HCT116 (cell line): ENCODE data around the gene PDHX. TPM values are rescaled to one million over a fixed set of nuclear protein-coding genes. Genes with fewer than 3 reads are reported as not detected.

ENCODE experiments used
- ATAC-seq: fragments of 200-7000 bp; cut with Tn5 transposase; 2 replicates; pipeline ENCODE4 v1.9.1; 2020; ENCODE audit warnings: mild to moderate bottlenecking, moderate library complexity
- BruUV-seq: library from RNA; stranded (reverse); fragments of 400-500 nt; replicated peaks from 2 replicates; lab custom pipeline; 2021; lab: Mats Ljungman, UMichigan
- CTCF ChIA-PET: fragments of 300-600 bp; sonication (Branson Sonifier 250); formaldehyde crosslinking; loops from one replicate; lab custom pipeline; 2021; ENCODE audit warnings: antibody characterized with exemption; lab: Charles Lee
- POLR2A ChIA-PET: fragments of 300-600, 350-600 bp; sonication (Branson Sonifier 250); formaldehyde crosslinking; loops from one replicate; lab custom pipeline; 2021; ENCODE audit warnings: antibody characterized with exemption; lab: Charles Lee
- RAD21 ChIA-PET, 2 experiments: fragments of 300-600 bp; sonication (Branson Sonifier 250); formaldehyde crosslinking; loops; one replicate each; lab custom pipeline; 2023; ENCODE audit warnings: low total read pairs in 2 of 2; ENCODE audit not compliant: uncharacterized antibody in 2 of 2, unreplicated experiment in 2 of 2, low non-redundant PET in 1 of 2; lab: Charles Lee
- DNase-seq: peaks from one replicate; pipeline ENCODE4 v3.0.0-alpha.2; 2010; ENCODE audit warnings: low read depth, low spot score
- H2AFZ ChIP-seq: fragments of 200-600 bp; shearing (Covaris generic), sonication (generic); 2 replicates; pipeline ENCODE4 v1.6.1; 2017; ENCODE audit warnings: low read depth, mixed run types, mixed read lengths, antibody characterized with exemption, low read length; ENCODE audit not compliant: poor library complexity, severe bottlenecking
- H3K27ac ChIP-seq: 2 replicates; pipeline ENCODE4 v1.5.1; 2012; ENCODE audit warnings: low read depth, low read length
- H3K27me3 ChIP-seq: fragments of 200-600 bp; sonication (generic); 2 replicates; pipeline ENCODE4 v1.6.1; 2016; ENCODE audit warnings: mixed run types, low read length, mixed read lengths; ENCODE audit not compliant: insufficient read depth
- H3K36me3 ChIP-seq, 2 experiments: fragments of 200-500 bp in 1 of 2; fragments of 200-600 bp in 1 of 2; sonication (Bioruptor generic) in 1 of 2; sonication (generic) in 1 of 2; 2 replicates each; pipeline versions ENCODE4 v1.5.1 to v1.6.1; 2014 to 2016; ENCODE audit warnings: low read length in 2 of 2, inconsistent platforms in 1 of 2, mixed read lengths in 1 of 2, mixed run types in 1 of 2; ENCODE audit not compliant: insufficient read depth in 2 of 2, control insufficient read depth in 1 of 2
- H3K4me1 ChIP-seq, 2 experiments: fragments of 200-600 bp in 1 of 2; sonication (generic) in 1 of 2; 2 replicates each; pipeline versions ENCODE4 v1.5.1 to v1.6.1; 2012 to 2017; ENCODE audit warnings: low read length in 2 of 2, inconsistent platforms in 1 of 2, mild to moderate bottlenecking in 1 of 2, mixed read lengths in 1 of 2, mixed run types in 1 of 2, moderate library complexity in 1 of 2; ENCODE audit not compliant: insufficient read depth in 2 of 2, control insufficient read depth in 1 of 2
- H3K4me2 ChIP-seq: fragments of 200-600 bp; sonication (generic); 2 replicates; pipeline ENCODE4 v1.6.1; 2017; ENCODE audit warnings: mixed run types, low read length, mixed read lengths
- H3K4me3 ChIP-seq, 2 experiments: fragments of 200-600 bp in 1 of 2; sonication (generic) in 1 of 2; replicated peaks in 1 of 2; 2 replicates each; pipeline ENCODE4 v1.5.1; 2011 to 2016; ENCODE audit warnings: low read length in 2 of 2, control low read depth in 1 of 2, low read depth in 1 of 2, mild to moderate bottlenecking in 1 of 2, mixed read lengths in 1 of 2, mixed run types in 1 of 2
- H3K79me2 ChIP-seq: fragments of 200-600 bp; sonication (generic); 2 replicates; pipeline ENCODE4 v1.6.1; 2017; ENCODE audit warnings: mild to moderate bottlenecking, mixed run types, low read length, moderate library complexity, mixed read lengths; ENCODE audit not compliant: insufficient read depth
- H3K9ac ChIP-seq: fragments of 200-600 bp; sonication (generic); 2 replicates; pipeline ENCODE4 v1.6.1; 2016; ENCODE audit warnings: low read length, mixed read lengths
- H3K9me2 ChIP-seq: fragments of 200-600 bp; sonication (generic), shearing (Covaris generic); 2 replicates; pipeline ENCODE4 v1.6.1; 2017; ENCODE audit warnings: mixed run types, mild to moderate bottlenecking, moderate library complexity; ENCODE audit not compliant: insufficient read depth
- H3K9me3 ChIP-seq, 2 experiments: fragments of 200-500 bp in 1 of 2; fragments of 200-600 bp in 1 of 2; sonication (Bioruptor generic) in 1 of 2; sonication (generic) in 1 of 2; 2 replicates each; pipeline ENCODE4 v1.6.1; 2014 to 2017; ENCODE audit warnings: low read length in 2 of 2, mixed read lengths in 2 of 2, inconsistent platforms in 1 of 2, low read depth in 1 of 2, mild to moderate bottlenecking in 1 of 2, mixed run types in 1 of 2, moderate library complexity in 1 of 2; ENCODE audit not compliant: control insufficient read depth in 1 of 2, insufficient read depth in 1 of 2
- H4K20me1 ChIP-seq: fragments of 200-600 bp; sonication (generic), shearing (Covaris generic); 2 replicates; pipeline ENCODE4 v1.6.1; 2017; ENCODE audit warnings: mixed run types, mild to moderate bottlenecking, moderate library complexity; ENCODE audit not compliant: insufficient read depth
- CEBPB ChIP-seq: IDR thresholded peaks from 2 replicates; pipeline ENCODE4 v1.6.1; 2012; ENCODE audit warnings: low read depth
- CTCF ChIP-seq, 3 experiments: fragments of 200-600 bp in 1 of 3; sonication (generic) in 1 of 3; IDR thresholded peaks in 2 of 3; conservative IDR thresholded peaks in 1 of 3; 2 replicates each; pipeline ENCODE4 v1.5.1; 2012 to 2017; ENCODE audit warnings: low read depth in 2 of 3, low read length in 2 of 3, antibody characterized with exemption in 1 of 3, borderline replicate concordance in 1 of 3, control low read depth in 1 of 3, mild to moderate bottlenecking in 1 of 3, mixed read lengths in 1 of 3, mixed run types in 1 of 3, moderate library complexity in 1 of 3; ENCODE audit not compliant: insufficient read depth in 1 of 3
- EGR1 ChIP-seq: IDR thresholded peaks from 2 replicates; pipeline ENCODE4 v1.6.1; 2012; ENCODE audit warnings: low read depth
- ELF1 ChIP-seq: IDR thresholded peaks from 2 replicates; pipeline ENCODE4 v1.6.1; 2012; ENCODE audit warnings: low read depth, borderline replicate concordance
- EZH2phosphoT487 ChIP-seq: fragments of 200-600 bp; IDR thresholded peaks from 2 replicates; pipeline ENCODE4 v1.6.1; 2018; ENCODE audit warnings: antibody characterized with exemption, borderline replicate concordance
- MAX ChIP-seq: IDR thresholded peaks from 2 replicates; pipeline ENCODE4 v1.6.1; 2012
- RAD21 ChIP-seq: IDR thresholded peaks from 2 replicates; pipeline ENCODE4 v1.6.1; 2012; ENCODE audit warnings: low read depth, mild to moderate bottlenecking
- SIN3A ChIP-seq: IDR thresholded peaks from 2 replicates; pipeline ENCODE4 v1.6.1; 2012; ENCODE audit warnings: low read depth
- intact Hi-C: fragments of 100-400 bp; cut with micrococcal nuclease; formaldehyde crosslinking; loops from 2 replicates; pipeline ENCODE4 v1.10.0; 2022
- total RNA-seq: library from RNA; stranded (reverse); gene quantifications from one replicate; pipeline ENCODE4 v1.2.1, GENCODE V29; 2021; ENCODE audit not compliant: unreplicated experiment

The PDHX gene
- total RNA-seq, 1 experiment from 2014 or later: 36.6 TPM

GRCh38 chr11:34874202-34874601 lies 42.2 kb upstream of the PDHX start:
- DNase-seq: no peak
- ChIA-PET RAD21 (no interaction called here), CTCF (no interaction called here)
- no peak for TF ChIP-seq EZH2phosphoT487
- TF ChIP-seq, all 23 proteins: peak for 0
- Histone ChIP-seq H3K9me2 (no peaks in the 10 kb centered on the region), H2AFZ (no peak overlapping the region), H3K27ac (no peak overlapping the region), H3K4me2 (no peak overlapping the region), H3K9ac (no peak overlapping the region), H4K20me1 (no peaks in the 10 kb centered on the region), H3K4me1 (no peaks in the 10 kb centered on the region), H3K36me3 (no peaks in the 10 kb centered on the region), H3K9me3 (no peaks in the 10 kb centered on the region), H3K27me3 (no peaks in the 10 kb centered on the region), H3K4me3 (no peak overlapping the region), H3K79me2 (no peaks in the 10 kb centered on the region)
- ATAC-seq: no peak
- BruUV-seq: no TSS peak
- intact Hi-C loops: no loop called here
- POLR2A ChIA-PET: no interaction called here

DNA sequence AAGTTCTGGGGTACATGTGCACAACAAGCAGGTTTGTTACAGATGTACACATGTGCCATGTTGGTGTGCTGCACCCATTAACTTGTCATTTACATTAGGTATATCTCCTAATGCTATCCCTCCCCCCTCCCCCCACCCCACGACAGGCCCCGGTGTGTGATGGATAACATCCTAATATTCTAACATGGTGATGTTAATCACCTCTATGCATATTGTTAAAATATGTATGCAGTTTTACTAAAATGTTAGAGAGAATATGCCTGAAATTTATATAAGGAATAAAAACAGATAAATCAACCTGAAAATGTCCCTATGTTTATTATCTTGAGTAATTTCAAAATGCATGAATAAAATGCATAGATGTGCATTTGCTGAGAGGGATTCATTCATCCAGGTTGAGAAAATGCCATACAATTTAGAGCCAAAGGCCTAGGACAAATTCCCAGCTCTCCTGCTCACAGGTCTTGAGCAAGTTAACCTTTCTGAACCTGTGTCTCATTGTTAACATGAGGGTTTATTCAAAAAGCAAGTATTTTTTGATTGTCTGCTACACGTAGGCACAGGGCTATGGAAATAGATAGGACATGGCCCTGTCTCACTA lies 38.9 kb upstream of the PDHX start:
- intact Hi-C loops: no loop called here
- Histone ChIP-seq H3K79me2 (no peaks in the 10 kb centered on the region), H3K9me2 (no peaks in the 10 kb centered on the region), H4K20me1 (no peaks in the 10 kb centered on the region), H3K4me2 (no peak overlapping the region), H3K27me3 (no peaks in the 10 kb centered on the region), H3K4me3 (no peak overlapping the region), H3K9ac (no peak overlapping the region), H3K27ac (no peak overlapping the region), H3K9me3 (no peaks in the 10 kb centered on the region), H3K36me3 (0 out of 4 replicates have a peak, but pooled peaks cover 0 to 3% of the 10 kb centered on the region in 2 experiments), H2AFZ (no peak overlapping the region), H3K4me1 (no peaks in the 10 kb centered on the region)
- BruUV-seq: no TSS peak
- POLR2A ChIA-PET: no interaction called here
- CTCF ChIA-PET: interaction anchor here (0.9 kb wide), 1 partner anchor 22 kb away, joined by 3 read pairs; no protein-coding TSS in a partner anchor
- DNase-seq: no peak
- RAD21 ChIA-PET: no interaction called here
- no peak for ATAC-seq
- TF ChIP-seq MAX: no peak
- TF ChIP-seq CEBPB: no peak
- no peak for TF ChIP-seq EGR1
- no peak for TF ChIP-seq ELF1
- no peak for TF ChIP-seq SIN3A
- TF ChIP-seq CTCF (IDR thresholded peaks at IDR 0.05 in 2 of 3, conservative IDR thresholded peaks at IDR 0.05 in 1 of 3; ENCODE audit: borderline replicate concordance in 1 of 3, insufficient read depth in 1 of 3, low read depth in 2 of 3, low read length in 2 of 3): no peak
- TF ChIP-seq RAD21: no peak
- TF ChIP-seq, all 23 proteins: peak for 0
